DMS153 (cell line): ENCODE measurements around the gene CCNI.
"Not testable (repeated sequence)": the region's sequence is repeated elsewhere in the genome, so short reads cannot be mapped to it uniquely, and the experiment has no call there.

Experiments used
- DNase-seq: peaks from one replicate; lab custom pipeline; 2025; lab: John Stamatoyannopoulos, UW

CCNI gene

DNA sequence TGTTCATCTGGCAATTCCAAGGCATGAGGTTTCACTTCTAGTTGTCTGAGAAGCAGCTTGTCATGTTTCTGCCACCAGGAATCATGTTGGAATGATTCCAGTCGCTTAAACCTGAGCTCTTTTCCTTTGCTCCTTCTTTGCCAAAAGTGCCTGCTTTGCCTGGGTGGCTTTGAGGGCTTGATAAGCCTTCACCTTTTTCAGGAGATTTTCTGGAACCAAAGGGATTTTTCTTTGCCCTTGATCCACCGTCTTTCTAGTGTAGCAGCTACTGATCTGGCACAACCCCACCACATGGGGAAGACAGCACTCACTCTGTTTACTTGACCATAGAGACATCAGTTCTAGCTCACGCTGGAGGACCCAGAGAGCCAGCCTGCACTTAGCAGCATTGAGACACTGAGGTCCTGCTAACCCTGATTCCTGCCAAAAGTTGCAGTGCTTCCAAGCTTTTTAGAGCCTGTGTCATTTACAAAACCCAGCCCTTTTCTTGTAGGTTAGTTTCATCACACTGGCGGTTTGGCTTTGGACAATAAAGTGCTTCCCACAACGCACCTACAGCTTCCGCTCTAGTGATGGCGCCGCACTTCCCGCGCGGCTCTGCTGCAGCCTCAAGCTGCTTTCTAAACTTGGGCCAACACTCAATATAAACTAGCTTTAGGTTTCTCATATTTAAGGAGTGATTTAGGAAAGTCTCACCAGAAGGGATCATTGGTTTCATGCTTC lies 7.3 kb upstream of the CCNI start:
- no peak for DNase-seq

DNA sequence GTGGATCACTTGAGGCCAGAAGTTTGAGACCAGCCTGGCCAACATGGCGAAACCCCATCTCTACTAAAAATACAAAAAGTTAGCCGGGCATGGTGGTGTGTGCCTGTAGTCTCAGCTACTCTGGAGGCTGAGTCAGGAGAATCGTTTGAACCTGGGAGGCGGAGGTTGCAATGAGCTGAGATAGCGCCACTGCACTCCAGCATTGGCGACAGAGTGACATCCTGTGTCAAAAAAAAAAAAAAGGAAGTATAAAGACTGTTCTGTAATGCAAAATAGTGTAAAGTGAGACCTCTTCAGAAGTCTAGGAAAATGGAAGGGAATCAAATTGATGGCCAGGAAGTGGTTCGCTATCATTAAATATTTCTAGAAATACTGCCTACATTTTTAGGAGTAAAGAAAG lies 5.0 kb upstream of the CCNI start:
- not testable (repeated sequence) for DNase-seq

DNA sequence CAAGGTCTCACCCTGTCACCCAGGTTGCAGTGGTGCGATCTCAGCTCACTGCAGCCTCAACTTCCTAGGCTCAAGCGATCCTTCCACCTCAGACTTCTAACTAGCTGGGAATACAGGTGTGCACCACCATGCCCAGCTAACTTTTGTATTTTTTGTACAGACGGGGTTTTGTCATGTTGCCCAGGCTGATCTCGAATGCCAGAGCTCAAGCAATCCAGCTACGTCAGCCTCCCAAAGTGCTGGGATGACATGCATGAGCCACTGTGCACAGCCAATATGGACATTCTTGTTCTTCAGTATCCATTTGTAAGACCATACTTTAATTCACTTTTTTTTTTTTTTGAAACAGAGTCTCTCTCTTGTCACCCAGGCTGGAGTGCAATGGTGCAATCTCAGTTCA lies 3.5 kb upstream of the CCNI start:
- no peak for DNase-seq

GRCh38 chr4:77078401-77078800 lies 2.6 kb upstream of the CCNI start:
- DNase-seq, result no peak

GRCh38 chr4:77076889-77077635 lies 1.3 kb upstream of the CCNI start:
- DNase-seq, result no peak

- no peak for DNase-seq
Observed at GRCh38 chr4:77074981-77075855, 571 bp downstream of the CCNI start.

GRCh38 chr4:77074381-77074831 lies 1.4 kb downstream of the CCNI start:
- no peak for DNase-seq

DNA sequence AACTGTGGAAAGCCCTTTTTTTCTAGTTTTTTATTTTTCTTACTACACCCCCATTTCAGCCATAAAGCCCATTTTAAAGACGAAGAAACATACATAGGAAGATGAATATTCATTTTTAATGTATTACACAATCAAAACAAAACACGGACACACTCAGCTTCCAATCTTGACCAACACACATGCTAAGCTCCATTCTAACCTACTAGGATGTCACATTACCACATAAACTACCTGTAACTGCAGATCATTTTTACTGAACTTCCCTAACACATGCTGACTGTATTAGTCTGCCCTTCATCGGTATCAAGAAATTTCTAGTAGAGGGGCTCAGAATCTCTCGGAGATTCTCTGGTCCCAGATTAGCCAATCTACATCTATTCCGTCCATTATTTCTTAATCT lies 1.8 kb downstream of the CCNI start:
- DNase-seq, result no peak

- DNase-seq, result no peak
Observed at GRCh38 chr4:77073106-77073809, 2.5 kb downstream of the CCNI start.

DNA sequence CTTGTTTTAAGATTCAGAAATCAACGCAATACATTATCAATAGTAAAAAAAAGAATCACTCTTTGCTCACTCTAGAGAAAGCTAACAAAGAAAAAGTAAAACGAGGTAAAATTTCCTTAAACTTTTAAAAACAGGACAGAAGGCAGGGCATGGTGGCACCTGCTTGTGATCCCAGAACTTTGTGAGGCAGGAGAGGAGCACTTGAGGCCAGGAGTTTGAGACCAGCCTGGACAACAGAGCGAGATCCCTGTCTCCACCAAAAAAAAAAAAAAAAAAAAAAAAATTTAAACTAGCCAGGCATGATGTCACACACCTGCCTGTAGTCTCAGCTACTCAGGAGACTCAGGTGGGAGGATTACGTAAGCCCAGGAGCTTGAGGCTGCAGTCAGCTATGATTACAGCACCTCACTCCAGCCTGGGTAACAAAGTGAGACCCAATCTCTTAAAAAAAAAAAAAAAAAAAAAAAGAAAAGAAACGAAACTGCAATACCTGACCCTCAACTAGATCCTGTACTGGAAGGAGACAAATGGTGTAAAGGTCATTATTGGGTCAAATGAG lies 3.5 kb downstream of the CCNI start:
- no peak for DNase-seq

DNA sequence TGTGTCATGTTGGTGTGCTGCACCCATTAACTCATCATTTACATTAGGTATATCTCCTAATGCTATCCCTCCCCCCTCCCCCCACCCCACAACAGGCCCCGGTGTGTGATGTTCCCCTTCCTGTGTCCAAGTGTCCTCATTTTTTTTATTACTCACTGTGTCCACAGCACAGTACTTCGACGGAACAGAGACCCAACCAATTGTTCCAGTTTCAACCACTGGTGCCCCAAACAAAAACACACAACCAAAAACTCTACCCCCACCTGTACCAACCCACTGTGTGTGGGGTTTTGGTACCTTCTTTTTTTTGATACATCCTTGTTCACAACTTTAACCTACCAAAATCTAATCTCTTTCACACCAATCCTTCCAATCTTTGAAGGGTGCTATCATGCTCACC lies 6.3 kb downstream of the CCNI start:
- not testable (repeated sequence) for DNase-seq

GRCh38 chr4:77065382-77065781 lies 10.4 kb downstream of the CCNI start:
- DNase-seq, result no peak

DNA sequence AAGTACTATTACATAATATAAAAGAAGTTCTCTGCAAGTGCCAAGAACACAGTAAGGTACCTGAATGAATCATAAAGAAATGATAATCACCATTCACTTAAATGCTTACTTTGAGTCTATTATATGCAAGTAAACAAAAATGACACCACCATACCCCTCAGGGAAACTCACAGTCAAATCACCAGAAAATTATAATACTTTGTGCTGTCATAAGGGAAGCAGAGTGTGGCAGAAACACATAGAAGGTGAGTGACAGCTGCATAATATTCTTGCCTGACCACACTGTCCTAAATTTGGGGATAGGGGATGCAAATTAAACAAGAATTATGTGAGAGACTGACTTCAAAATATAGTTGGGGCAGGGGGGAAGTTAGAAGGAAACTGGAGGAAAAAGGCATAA lies 12.9 kb downstream of the CCNI start:
- DNase-seq, result no peak

GRCh38 chr4:77052352-77052751 lies 23.4 kb downstream of the CCNI start:
- DNase-seq, result peak; percentile 18

DNA sequence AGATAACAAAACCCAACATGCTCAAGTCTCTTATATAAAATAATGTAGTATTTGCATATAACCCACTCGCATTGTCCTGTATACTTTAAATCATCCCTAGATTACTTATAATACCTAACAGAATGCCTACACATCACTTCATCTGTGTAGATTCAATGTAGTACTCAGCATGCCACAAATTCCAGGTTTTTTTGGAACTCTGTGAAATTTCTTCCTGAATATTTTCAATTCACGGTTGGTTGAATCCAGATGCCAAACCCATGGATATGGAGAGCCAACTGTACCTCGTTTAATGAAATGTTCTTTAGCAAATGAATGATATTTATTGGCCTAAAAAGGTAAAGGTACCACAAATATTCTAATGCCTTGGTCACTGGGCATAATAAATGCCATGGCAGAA lies 24.8 kb downstream of the CCNI start:
- DNase-seq, result no peak

GRCh38 chr4:77047037-77047436 lies 28.8 kb downstream of the CCNI start:
- DNase-seq, result no peak

DNA sequence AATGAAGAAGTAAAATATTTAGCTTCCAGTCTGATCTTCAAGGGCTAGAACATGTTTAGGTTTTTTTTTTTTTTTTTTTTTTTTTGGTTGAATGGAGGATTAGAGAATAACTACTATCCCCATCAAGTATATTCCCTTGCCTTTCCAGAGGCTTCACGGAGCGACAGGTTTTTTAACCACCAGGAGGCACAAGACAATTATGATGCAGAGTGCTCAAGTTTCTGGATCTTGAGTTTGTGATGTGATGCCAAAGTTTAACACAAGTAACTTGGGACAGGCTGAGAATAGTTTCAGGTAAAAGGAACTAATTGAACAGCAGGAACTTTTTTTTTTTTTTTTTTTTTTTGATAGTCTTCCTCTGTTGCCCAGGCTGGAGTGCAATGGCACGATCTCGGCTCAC lies 30.3 kb downstream of the CCNI start:
- DNase-seq, result no peak

- no peak for DNase-seq
Observed at GRCh38 chr4:77044461-77045150, 31.2 kb downstream of the CCNI start.

GRCh38 chr4:77043507-77044136 lies 32.2 kb downstream of the CCNI start:
- DNase-seq, result no peak
